NOMO-1 treated with DMSO at 0.1 percent for 48 hours (cell line): Measurements from ENCODE around the gene IZUMO4.

Source experiments
- DNase-seq: peaks from one replicate; lab custom pipeline; 2025; ENCODE audit not compliant: unreplicated experiment; lab: John Stamatoyannopoulos, UW

Gene IZUMO4

GRCh38 chr19:2058570-2059421 is 37.9 kb upstream of the IZUMO4 start:
- DNase-seq: no peak

- no peak for DNase-seq
Observed at GRCh38 chr19:2059422-2060201, 37.1 kb upstream of the IZUMO4 start.

GRCh38 chr19:2060884-2061494 is 35.7 kb upstream of the IZUMO4 start:
- no peak for DNase-seq

- peak; percentile 99 for DNase-seq
Observed at GRCh38 chr19:2061495-2062388, 35.0 kb upstream of the IZUMO4 start.

GRCh38 chr19:2062389-2062729 is 34.4 kb upstream of the IZUMO4 start:
- DNase-seq: no peak

- no peak for DNase-seq
Observed at GRCh38 chr19:2062770-2063169, 33.9 kb upstream of the IZUMO4 start.

- no peak for DNase-seq
Observed at GRCh38 chr19:2063824-2064223, 32.9 kb upstream of the IZUMO4 start.

- DNase-seq: no peak
Observed at GRCh38 chr19:2064395-2064787, 32.3 kb upstream of the IZUMO4 start.

GRCh38 chr19:2064788-2065524 is 31.8 kb upstream of the IZUMO4 start:
- no peak for DNase-seq

- no peak for DNase-seq
Observed at GRCh38 chr19:2070436-2070827, 26.3 kb upstream of the IZUMO4 start.

GRCh38 chr19:2070986-2071673 is 25.6 kb upstream of the IZUMO4 start:
- no peak for DNase-seq

GRCh38 chr19:2072757-2073551 is 23.8 kb upstream of the IZUMO4 start:
- no peak for DNase-seq

- DNase-seq: no peak
Observed at GRCh38 chr19:2076526-2076944, 20.2 kb upstream of the IZUMO4 start.

- no peak for DNase-seq
Observed at GRCh38 chr19:2077398-2077797, 19.3 kb upstream of the IZUMO4 start.

GRCh38 chr19:2077833-2078619 is 18.7 kb upstream of the IZUMO4 start:
- no peak for DNase-seq

- DNase-seq: no peak
Observed at GRCh38 chr19:2079076-2079864, 17.4 kb upstream of the IZUMO4 start.

GRCh38 chr19:2079865-2080301 is 16.8 kb upstream of the IZUMO4 start:
- DNase-seq: no peak
